HepG2 (cell line): Measurements from ENCODE around the gene NBPF1. TPM values are rescaled to one million over a fixed set of nuclear protein-coding genes. Genes with fewer than 3 reads are reported as not detected.

ENCODE experiments used
- ATF7 ChIP-seq, 2 experiments: fragments of 450-650 bp in 1 of 2; sonication (generic) in 1 of 2; formaldehyde crosslinking in 1 of 2; IDR thresholded peaks; 2 replicates each; pipeline versions ENCODE4 v1.4.0 to v1.6.1; 2016 to 2020; ENCODE audit warnings: antibody characterized with exemption in 1 of 2, mild to moderate bottlenecking in 1 of 2, missing genetic modification reagents in 1 of 2
- GLMP ChIP-seq: sonication (generic); formaldehyde crosslinking; IDR thresholded peaks from 2 replicates; pipeline ENCODE4 v1.9.0; 2021; ENCODE audit warnings: missing genetic modification reagents, mild to moderate bottlenecking, borderline replicate concordance
- HOXA3 ChIP-seq: sonication (generic); formaldehyde crosslinking; IDR thresholded peaks from 2 replicates; pipeline ENCODE4 v1.5.0; 2020; ENCODE audit warnings: missing genetic modification reagents
- KLF15 ChIP-seq: sonication (generic); formaldehyde crosslinking; IDR thresholded peaks from 2 replicates; pipeline ENCODE4 v1.8.1; 2023; ENCODE audit warnings: borderline replicate concordance, mild to moderate bottlenecking, inconsistent platforms, missing genetic modification reagents, mixed read lengths
- LCORL ChIP-seq, 2 experiments: fragments of 450-650 bp in 1 of 2; sonication (generic) in 1 of 2; formaldehyde crosslinking in 1 of 2; IDR thresholded peaks; 2 replicates each; pipeline versions ENCODE4 v1.5.0 to v1.6.1; 2017 to 2020; ENCODE audit warnings: antibody characterized with exemption in 1 of 2, missing genetic modification reagents in 1 of 2
- MAF1 ChIP-seq: sonication (generic); formaldehyde crosslinking; IDR thresholded peaks from 2 replicates; pipeline ENCODE4 v1.5.0; 2020; ENCODE audit warnings: missing genetic modification reagents, borderline replicate concordance
- MAFF ChIP-seq: IDR thresholded peaks from 2 replicates; pipeline ENCODE4 v1.6.1; 2011; ENCODE audit warnings: low read depth, low read length, improper control_type of control experiment
- MTF2 ChIP-seq: sonication (generic); formaldehyde crosslinking; IDR thresholded peaks from 2 replicates; pipeline ENCODE4 v1.5.0; 2020; ENCODE audit warnings: missing genetic modification reagents, borderline replicate concordance
- NCOA5 ChIP-seq: sonication (generic); formaldehyde crosslinking; IDR thresholded peaks from 2 replicates; pipeline ENCODE4 v1.4.0; 2020; ENCODE audit warnings: missing genetic modification reagents
- NRL ChIP-seq: sonication (generic); formaldehyde crosslinking; IDR thresholded peaks from 2 replicates; pipeline ENCODE4 v1.5.0; 2020; ENCODE audit warnings: missing genetic modification reagents, mild to moderate bottlenecking, moderate library complexity, borderline replicate concordance
- REPIN1 ChIP-seq: sonication (generic); formaldehyde crosslinking; IDR thresholded peaks from 2 replicates; pipeline ENCODE4 v1.8.0; 2022; ENCODE audit warnings: missing genetic modification reagents, low read depth, mild to moderate bottlenecking, borderline replicate concordance
- SAP130 ChIP-seq: IDR thresholded peaks from 2 replicates; pipeline ENCODE4 v1.6.1; 2016; ENCODE audit warnings: low read depth
- SMAD3 ChIP-seq: sonication (generic); formaldehyde crosslinking; IDR thresholded peaks from 2 replicates; pipeline ENCODE4 v1.4.0; 2020; ENCODE audit warnings: missing genetic modification reagents
- TOPORS ChIP-seq: sonication (generic); formaldehyde crosslinking; IDR thresholded peaks from 2 replicates; pipeline ENCODE4 v1.8.0; 2023; ENCODE audit warnings: mild to moderate bottlenecking, missing genetic modification reagents
- TRIM24 ChIP-seq: sonication (generic); formaldehyde crosslinking; IDR thresholded peaks from 2 replicates; pipeline ENCODE4 v1.8.0; 2022; ENCODE audit warnings: mild to moderate bottlenecking, missing genetic modification reagents
- ZBTB34 ChIP-seq: sonication (generic); formaldehyde crosslinking; IDR thresholded peaks from 2 replicates; pipeline ENCODE4 v1.8.0; 2022; ENCODE audit warnings: mild to moderate bottlenecking, missing genetic modification reagents
- ZBTB39 ChIP-seq: sonication (generic); formaldehyde crosslinking; IDR thresholded peaks from 2 replicates; pipeline ENCODE4 v1.5.0; 2020; ENCODE audit warnings: missing genetic modification reagents
- ZNF230 ChIP-seq: sonication (generic); formaldehyde crosslinking; IDR thresholded peaks from 2 replicates; pipeline ENCODE4 v1.4.0; 2020; ENCODE audit warnings: mild to moderate bottlenecking, missing genetic modification reagents
- ZNF274 ChIP-seq: sonication (generic); formaldehyde crosslinking; IDR thresholded peaks from 2 replicates; pipeline ENCODE4 v1.5.1; 2020; ENCODE audit warnings: mild to moderate bottlenecking, missing genetic modification reagents
- ZNF460 ChIP-seq: sonication (generic); formaldehyde crosslinking; IDR thresholded peaks from 2 replicates; pipeline ENCODE4 v1.5.1; 2020; ENCODE audit warnings: missing genetic modification reagents, mild to moderate bottlenecking, borderline replicate concordance
- ZNF496 ChIP-seq: sonication (generic); formaldehyde crosslinking; IDR thresholded peaks from 2 replicates; pipeline ENCODE4 v1.8.1; 2023; ENCODE audit warnings: mild to moderate bottlenecking, moderate library complexity, missing genetic modification reagents; ENCODE audit not compliant: insufficient replicate concordance
- ZNF720 ChIP-seq: sonication (generic); formaldehyde crosslinking; IDR thresholded peaks from 2 replicates; pipeline ENCODE4 v1.4.0; 2020; ENCODE audit warnings: missing genetic modification reagents
- ZNF740 ChIP-seq: sonication (generic); formaldehyde crosslinking; IDR thresholded peaks from 2 replicates; pipeline ENCODE4 v1.4.0; 2020; ENCODE audit warnings: missing genetic modification reagents
- ZNF773 ChIP-seq: sonication (generic); formaldehyde crosslinking; IDR thresholded peaks from 2 replicates; pipeline ENCODE4 v1.4.0; 2020; ENCODE audit warnings: missing genetic modification reagents, borderline replicate concordance
- polyA plus RNA-seq, 8 experiments: library from polyadenylated mRNA; depleted of rRNA in 3 of 8; stranded (reverse) in 7 of 8; unstranded in 1 of 8; fragments of >200 nt; fragmentation: Illumina TruSeq in 4 of 8; extraction: Trizol in 4 of 8; gene quantifications; 2 replicates each; pipeline versions ENCODE4 v1.2.1 to v1.2.3, GENCODE V29; 2011 to 2016; ENCODE audit warnings: low read depth in 4 of 8, missing spikeins in 1 of 8, mixed read lengths in 1 of 8; ENCODE audit not compliant: insufficient read depth in 1 of 8
- total RNA-seq, 5 experiments: library from RNA; depleted of rRNA; stranded (reverse); fragments of >200 nt; fragmentation: Illumina TruSeq; extraction: Trizol; gene quantifications; 2 replicates each; pipeline ENCODE4 v1.2.3, GENCODE V29; 2016; ENCODE audit warnings: low read depth in 1 of 5

NBPF1 gene
- total and polyA plus RNA-seq, 2 of the 13 experiments (the other 11 are each of a cell fraction or from before 2014, with no cell fraction given) = 30.3 to 35.6 TPM

GRCh38 chr1:16613185-16614147 is at the start of gene NBPF1 (continued):
- TF ChIP-seq MTF2 (peak; percentile 59; the same call in 1 of the 2 replicates), NRL (CRISPR knock-in tag) (no peak), TOPORS (CRISPR knock-in tag) (peak; percentile 98), MAFF (no peak; the same call in 1 of the 2 replicates), ATF7 (IDR thresholded peaks at IDR 0.05) (no peak), ATF7 (CRISPR knock-in tag; IDR thresholded peaks at IDR 0.05) (peak; percentile 90), ZNF740 (CRISPR knock-in tag) (peak; percentile 22; the same call in 1 of the 2 replicates), SMAD3 (CRISPR knock-in tag) (peak; percentile 66), ZNF460 (CRISPR knock-in tag) (no peak), GLMP (CRISPR knock-in tag) (no peak), ZNF496 (CRISPR knock-in tag) (no peak), MAF1 (peak; percentile 93), SAP130 (CRISPR knock-in tag) (peak; percentile 99), ZNF773 (CRISPR knock-in tag) (peak; percentile 92; the same call in 1 of the 2 replicates), ZNF274 (CRISPR knock-in tag) (peak; percentile 99), ZNF720 (CRISPR knock-in tag) (0 out of 2 replicates have a peak, but pooled peaks have one; percentile 46), HOXA3 (CRISPR knock-in tag) (peak; percentile 86), REPIN1 (CRISPR knock-in tag) (peak; percentile 98), LCORL (IDR thresholded peaks at IDR 0.05) (no peak), LCORL (CRISPR knock-in tag; IDR thresholded peaks at IDR 0.05) (peak; percentile 99), NCOA5 (CRISPR knock-in tag) (no peak; the same call in 1 of the 2 replicates), TRIM24 (CRISPR knock-in tag) (no peak), ZBTB34 (CRISPR knock-in tag) (peak; percentile 98), ZNF230 (peak; percentile 100), KLF15 (no peak), ZBTB39 (peak; percentile 96)
